Esophagus muscularis mucosa (tissue), 4 donors: ENCODE data around the gene RAD51B. TPM values are rescaled to one million over a fixed set of nuclear protein-coding genes. Genes with fewer than 3 reads are reported as not detected.

Experiments
- DNase-seq: peaks from one replicate; pipeline ENCODE4 v3.0.0-alpha.2; 2017; ENCODE audit errors: extremely low spot score
- H3K27ac ChIP-seq, 4 donors: fragments of 200-600 bp; sonication (generic); replicated peaks in 1 of 4; 1 replicate in 3 of 4; 2 replicates in 1 of 4; pipeline ENCODE4 v1.5.1; 2016 to 2019; ENCODE audit warnings: mild to moderate bottlenecking in 1 of 4
- H3K27me3 ChIP-seq, 4 donors: fragments of 200-600 bp; sonication (generic); one replicate each; pipeline versions ENCODE4 v1.5.1 to v1.6.0; 2016 to 2019
- H3K36me3 ChIP-seq, 4 donors: fragments of 200-600 bp; sonication (generic); one replicate each; pipeline ENCODE4 v1.5.1; 2016 to 2019
- H3K4me1 ChIP-seq, 4 donors: fragments of 200-600 bp; sonication (generic); one replicate each; pipeline ENCODE4 v1.5.1; 2016 to 2019
- H3K4me3 ChIP-seq, 4 donors: fragments of 200-600 bp; sonication (generic); 1 replicate in 2 of 4; 2 replicates in 2 of 4; pipeline ENCODE4 v1.5.1; 2016 to 2019; ENCODE audit warnings: mild to moderate bottlenecking in 4 of 4, moderate library complexity in 1 of 4
- H3K9me3 ChIP-seq, 4 donors: fragments of 200-600 bp; sonication (generic); 1 replicate in 3 of 4; 2 replicates in 1 of 4; pipeline ENCODE4 v1.5.1; 2016 to 2019
- EP300 ChIP-seq: sonication (generic); formaldehyde crosslinking; IDR thresholded peaks from one replicate; pipeline ENCODE4 v1.6.1; 2017; ENCODE audit warnings: antibody characterized with exemption
- POLR2A ChIP-seq: fragments of 450-650 bp; IDR thresholded peaks from one replicate; pipeline ENCODE4 v1.6.1; 2017; ENCODE audit warnings: antibody characterized with exemption, moderate library complexity, mild to moderate bottlenecking, low read depth
- POLR2AphosphoS5 ChIP-seq, 2 donors: sonication (generic); formaldehyde crosslinking; IDR thresholded peaks; one replicate each; pipeline ENCODE4 v1.6.1; 2017; ENCODE audit warnings: antibody characterized with exemption in 2 of 2
- WGBS: methylation state at CpG from one replicate; pipeline ENCODE4 v1.1.5; 2018; 5-methylcytosine and 5-hydroxymethylcytosine counted together
- intact Hi-C: fragments of 100-400 bp; cut with DNase I; formaldehyde crosslinking; loops from one replicate; pipeline ENCODE4 v1.15.1; 2023
- total RNA-seq, 4 donors: library from RNA; depleted of rRNA; stranded (reverse); fragments of >200 nt; gene quantifications; one replicate each; pipeline versions ENCODE4 v1.1.0 to v1.2.1, GENCODE V29; 2016
- TF ChIP-seq, protein P1 (sequence below), 3 experiments: fragments of 200-600 bp in 2 of 3; fragments of 450-650 bp in 1 of 3; sonication (generic) in 2 of 3; IDR thresholded peaks; one replicate each; pipeline ENCODE4 v1.5.1; 2017 to 2019; ENCODE audit warnings: antibody characterized with exemption in 3 of 3, mild to moderate bottlenecking in 2 of 3, moderate library complexity in 1 of 3

RAD51B gene
- total RNA-seq, 4 donors from 2014 or later = 2.8 to 11.1 (median 5.1) TPM

- H3K27me3 ChIP-seq = no peaks in the 10 kb centered on the region
- DNase-seq = no peak
- peak overlapping the region; percentile 77 to 80 (median 79) for H3K27ac ChIP-seq
- peaks cover 6 to 55% (median 48%) of the 10 kb centered on the region in 4 donors for H3K4me1 ChIP-seq
- no peaks in the 10 kb centered on the region for H3K9me3 ChIP-seq
- TF ChIP-seq POLR2AphosphoS5 (IDR thresholded peaks at IDR 0.05) (no peak), EP300 (no peak), POLR2A (no peak)
- TF ChIP-seq, protein P1, sequence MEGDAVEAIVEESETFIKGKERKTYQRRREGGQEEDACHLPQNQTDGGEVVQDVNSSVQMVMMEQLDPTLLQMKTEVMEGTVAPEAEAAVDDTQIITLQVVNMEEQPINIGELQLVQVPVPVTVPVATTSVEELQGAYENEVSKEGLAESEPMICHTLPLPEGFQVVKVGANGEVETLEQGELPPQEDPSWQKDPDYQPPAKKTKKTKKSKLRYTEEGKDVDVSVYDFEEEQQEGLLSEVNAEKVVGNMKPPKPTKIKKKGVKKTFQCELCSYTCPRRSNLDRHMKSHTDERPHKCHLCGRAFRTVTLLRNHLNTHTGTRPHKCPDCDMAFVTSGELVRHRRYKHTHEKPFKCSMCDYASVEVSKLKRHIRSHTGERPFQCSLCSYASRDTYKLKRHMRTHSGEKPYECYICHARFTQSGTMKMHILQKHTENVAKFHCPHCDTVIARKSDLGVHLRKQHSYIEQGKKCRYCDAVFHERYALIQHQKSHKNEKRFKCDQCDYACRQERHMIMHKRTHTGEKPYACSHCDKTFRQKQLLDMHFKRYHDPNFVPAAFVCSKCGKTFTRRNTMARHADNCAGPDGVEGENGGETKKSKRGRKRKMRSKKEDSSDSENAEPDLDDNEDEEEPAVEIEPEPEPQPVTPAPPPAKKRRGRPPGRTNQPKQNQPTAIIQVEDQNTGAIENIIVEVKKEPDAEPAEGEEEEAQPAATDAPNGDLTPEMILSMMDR (IDR thresholded peaks at IDR 0.05) = no peak
- H3K36me3 ChIP-seq = no peaks in the 10 kb centered on the region
- WGBS = 68% methylated on average over 6 of the region's 6 CpGs
- H3K4me3 ChIP-seq = no peak overlapping the region
- intact Hi-C loops = no loop called here
These were observed 489.3 kb downstream of the RAD51B start for GRCh38 chr14:68308726-68309520.

DNA sequence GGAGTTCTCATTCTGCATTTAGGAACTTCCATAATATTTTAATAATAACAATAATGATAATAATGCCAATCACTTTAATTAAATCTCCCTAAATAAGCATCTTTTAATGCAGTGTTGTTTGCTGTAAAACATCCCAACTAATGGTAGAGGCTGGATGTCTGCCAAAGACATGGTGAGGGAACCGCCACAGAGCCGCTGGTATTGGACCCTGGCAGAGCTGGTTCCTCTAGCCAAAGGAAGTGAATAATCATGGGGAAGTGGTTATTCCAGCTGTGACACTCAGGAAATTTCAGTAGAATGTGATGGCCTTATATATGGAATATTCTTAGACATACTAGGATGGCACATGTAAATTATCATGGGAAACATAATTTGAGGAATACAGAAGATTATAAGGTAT lies 490.0 kb downstream of the RAD51B start:
- TF ChIP-seq POLR2AphosphoS5 (IDR thresholded peaks at IDR 0.05) (no peak), POLR2A (no peak), EP300 (no peak)
- TF ChIP-seq, protein P1 (IDR thresholded peaks at IDR 0.05) = no peak
- no peaks in the 10 kb centered on the region for H3K36me3 ChIP-seq
- no peak overlapping the region for H3K4me3 ChIP-seq
- no peaks in the 10 kb centered on the region for H3K9me3 ChIP-seq
- H3K27ac ChIP-seq = peak overlapping the region; percentile 77 to 80 (median 79)
- DNase-seq = no peak
- intact Hi-C loops = no loop called here
- H3K27me3 ChIP-seq = no peaks in the 10 kb centered on the region
- 56% methylated on average over 2 of the region's 2 CpGs for WGBS
- H3K4me1 ChIP-seq = peaks cover 6 to 62% (median 49%) of the 10 kb centered on the region in 4 donors

- Histone ChIP-seq H3K4me1 (peaks cover 6 to 58% (median 51%) of the 10 kb centered on the region in 4 donors), H3K4me3 (no peak overlapping the region), H3K27ac (peak overlapping the region in 1 of 4 donors; percentile 1), H3K9me3 (no peaks in the 10 kb centered on the region), H3K36me3 (no peaks in the 10 kb centered on the region), H3K27me3 (no peaks in the 10 kb centered on the region)
- DNase-seq = no peak
- TF ChIP-seq, protein P1 (IDR thresholded peaks at IDR 0.05) = no peak
- 93% methylated on average over 3 of the region's 3 CpGs for WGBS
- intact Hi-C loops = no loop called here
These were observed 492.7 kb downstream of the RAD51B start for GRCh38 chr14:68312300-68312699.

GRCh38 chr14:68312884-68313610 lies 493.5 kb downstream of the RAD51B start:
- intact Hi-C loops = no loop called here
- Histone ChIP-seq H3K4me1 (peaks cover 6 to 58% (median 45%) of the 10 kb centered on the region in 4 donors), H3K36me3 (no peaks in the 10 kb centered on the region), H3K4me3 (no peak overlapping the region), H3K27me3 (no peaks in the 10 kb centered on the region), H3K9me3 (no peaks in the 10 kb centered on the region), H3K27ac (no peak overlapping the region)
- DNase-seq = no peak
- 88% methylated on average over 9 of the region's 9 CpGs for WGBS
- TF ChIP-seq POLR2A = no peak
- no peak for TF ChIP-seq POLR2AphosphoS5 (IDR thresholded peaks at IDR 0.05)
- TF ChIP-seq, protein P1 (IDR thresholded peaks at IDR 0.05) = no peak
- TF ChIP-seq EP300 = no peak
